BLaER1 treated with 17β-estradiol and CSF1 and Interleukin-3, amounts not matched to agents 10 nM and 100 nM (cell line): ENCODE results near the gene MAS1L.
"Not testable (repeated sequence)": the region's sequence is repeated elsewhere in the genome, so short reads cannot be mapped to it uniquely, and the experiment has no call there.

Experiments used
- H3K27ac ChIP-seq, 11 experiments: shearing (Covaris generic); formaldehyde crosslinking; 2 replicates each; pipeline ENCODE4 v1.8.1; 2022
- H3K27me3 ChIP-seq, 11 experiments: shearing (Covaris generic); formaldehyde crosslinking; 2 replicates each; pipeline ENCODE4 v1.8.1; 2022
- H3K36me3 ChIP-seq, 11 experiments: shearing (Covaris generic); formaldehyde crosslinking; 2 replicates each; pipeline ENCODE4 v1.8.1; 2022
- H3K4me1 ChIP-seq, 10 experiments: shearing (Covaris generic); formaldehyde crosslinking; 2 replicates each; pipeline ENCODE4 v1.8.1; 2022
- H3K4me2 ChIP-seq, 11 experiments: shearing (Covaris generic); formaldehyde crosslinking; 2 replicates each; pipeline ENCODE4 v1.8.1; 2022
- H3K4me3 ChIP-seq, 10 experiments: shearing (Covaris generic); formaldehyde crosslinking; 2 replicates each; pipeline ENCODE4 v1.8.1; 2022
- H3K9ac ChIP-seq, 11 experiments: shearing (Covaris generic); formaldehyde crosslinking; 2 replicates each; pipeline ENCODE4 v1.8.1; 2022
- H3K9me3 ChIP-seq, 11 experiments: shearing (Covaris generic); formaldehyde crosslinking; replicated peaks in 1 of 11; 2 replicates each; pipeline ENCODE4 v1.8.1; 2022
- H4K20me1 ChIP-seq, 11 experiments: shearing (Covaris generic); formaldehyde crosslinking; 2 replicates each; pipeline ENCODE4 v1.8.1; 2022
- Cebpa-rat ChIP-seq, 11 experiments: shearing (Covaris generic); IDR thresholded peaks; 2 replicates each; pipeline ENCODE4 v1.8.1; 2022

Gene MAS1L

DNA sequence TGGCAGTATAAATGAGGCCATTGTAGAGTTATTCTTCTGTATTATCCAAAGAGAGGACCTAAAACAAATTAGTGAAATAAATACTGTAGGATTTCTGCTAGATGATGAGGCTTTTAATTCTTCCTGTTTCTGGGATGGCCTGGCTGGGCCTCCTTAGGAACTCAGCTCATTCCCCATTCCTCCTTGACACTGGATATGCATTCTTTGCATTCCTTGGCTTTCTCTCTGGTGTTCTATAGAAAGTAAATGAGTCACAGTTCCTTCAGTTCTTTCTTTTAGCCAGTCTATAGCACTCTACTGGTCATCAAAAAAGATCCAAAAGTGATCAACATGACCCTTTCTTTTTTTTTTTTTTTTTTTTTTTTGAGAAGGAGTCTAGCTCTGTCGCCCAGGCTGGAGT lies 40.1 kb downstream of the MAS1L start:
- Histone ChIP-seq H3K9ac (no peak overlapping the region), H4K20me1 (no peaks in the 10 kb centered on the region), H3K4me2 (no peak overlapping the region), H3K4me1 (no peaks in the 10 kb centered on the region), H3K9me3 (peaks cover 9 to 20% (median 14%) of the 10 kb centered on the region in 11 experiments; a peak in 18 of 22 replicates), H3K4me3 (no peak overlapping the region), H3K27ac (no peak overlapping the region), H3K36me3 (no peaks in the 10 kb centered on the region), H3K27me3 (no peaks in the 10 kb centered on the region)
- no peak for TF ChIP-seq Cebpa-rat (IDR thresholded peaks at IDR 0.05)

DNA sequence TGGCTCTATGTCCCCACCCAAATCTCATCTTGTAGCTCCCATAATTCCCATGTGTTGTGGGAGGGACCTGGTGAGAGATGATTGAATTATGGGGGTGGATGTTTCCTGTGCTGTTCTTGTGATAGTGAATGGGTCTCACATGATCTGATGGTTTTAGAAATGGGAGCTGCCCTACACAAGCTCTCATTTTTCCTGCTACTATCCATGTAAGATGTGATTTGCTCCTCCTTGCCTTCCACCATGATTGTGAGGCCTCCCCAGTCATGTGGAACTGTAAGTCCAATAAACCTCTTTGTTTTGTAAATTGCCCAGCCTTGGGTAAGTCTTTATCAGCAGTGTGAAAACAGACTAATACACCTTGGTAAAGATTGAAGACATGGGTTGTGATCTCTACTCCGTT lies 43.7 kb downstream of the MAS1L start:
- H3K36me3 ChIP-seq, H3K4me2 ChIP-seq, H4K20me1 ChIP-seq, H3K27me3 ChIP-seq, H3K4me1 ChIP-seq, H3K27ac ChIP-seq, H3K9ac ChIP-seq, H3K4me3 ChIP-seq: not testable (repeated sequence)
- peaks cover 9 to 20% (median 14%) of the 10 kb centered on the region in 11 experiments; a peak in 18 of 22 replicates for H3K9me3 ChIP-seq

DNA sequence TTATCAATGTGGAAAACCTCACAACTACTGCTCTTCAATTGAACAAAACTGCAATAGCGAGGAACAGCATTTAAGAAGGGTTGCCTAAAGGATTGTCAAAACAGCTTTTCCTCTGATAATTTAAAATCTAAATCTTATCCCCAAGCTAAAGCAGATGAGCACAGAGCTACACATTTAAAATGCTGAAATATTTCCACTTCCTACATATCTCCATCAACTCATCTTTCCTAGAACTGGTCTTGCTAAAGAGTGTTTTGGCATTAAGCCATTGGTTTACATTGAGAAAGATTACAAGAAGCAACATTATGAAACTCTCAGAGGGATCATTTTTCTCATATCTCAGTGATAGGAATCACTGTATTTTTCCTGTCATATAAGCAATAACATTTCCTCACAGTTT lies 45.0 kb downstream of the MAS1L start:
- TF ChIP-seq Cebpa-rat (IDR thresholded peaks at IDR 0.05) = no peak
- Histone ChIP-seq H4K20me1 (no peaks in the 10 kb centered on the region), H3K9me3 (peaks cover 9 to 20% (median 14%) of the 10 kb centered on the region in 11 experiments; a peak in 18 of 22 replicates), H3K4me3 (no peak overlapping the region), H3K36me3 (no peaks in the 10 kb centered on the region), H3K4me1 (no peaks in the 10 kb centered on the region), H3K27me3 (no peaks in the 10 kb centered on the region), H3K9ac (no peak overlapping the region), H3K27ac (no peak overlapping the region), H3K4me2 (no peak overlapping the region)

DNA sequence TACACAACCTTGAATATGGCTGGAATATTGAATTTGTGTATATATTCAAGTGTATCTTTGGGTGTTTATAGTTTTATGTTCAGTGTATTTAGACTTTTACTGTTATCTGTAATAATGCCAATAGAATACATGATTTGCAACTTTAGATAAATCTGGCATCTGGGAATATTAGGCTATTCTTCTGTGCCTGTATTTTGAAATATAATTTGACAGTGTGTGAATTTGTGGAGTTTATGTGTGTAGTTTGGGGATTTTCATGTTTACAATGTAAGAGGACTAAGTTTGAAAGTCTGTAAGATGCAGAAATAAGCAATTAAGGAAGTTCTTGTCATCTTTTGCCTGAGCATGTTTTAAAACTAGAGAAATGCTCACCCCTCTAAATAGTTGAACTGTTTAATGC lies 48.8 kb downstream of the MAS1L start, which contains the start of gene OR10C1:
Gene OR10C1, plus strand, starts transcription at position 301 of the 400 bp plus-strand sequence. CDS start 710 bp downstream, outside the sequence.
- Histone ChIP-seq H3K4me1 (no peaks in the 10 kb centered on the region), H3K9ac (no peak within 1 kb of the TSS), H4K20me1 (no peaks in the 10 kb centered on the region), H3K36me3 (no peaks in the 10 kb centered on the region), H3K27me3 (no peaks in the 10 kb centered on the region), H3K4me2 (no peak within 1 kb of the TSS), H3K9me3 (peaks cover under 1 to 6% (median 4%) of the 10 kb centered on the region in 11 experiments; a peak in 16 of 22 replicates), H3K4me3 (no peak within 1 kb of the TSS), H3K27ac (no peak within 1 kb of the TSS)
- no peak for TF ChIP-seq Cebpa-rat (IDR thresholded peaks at IDR 0.05)

DNA sequence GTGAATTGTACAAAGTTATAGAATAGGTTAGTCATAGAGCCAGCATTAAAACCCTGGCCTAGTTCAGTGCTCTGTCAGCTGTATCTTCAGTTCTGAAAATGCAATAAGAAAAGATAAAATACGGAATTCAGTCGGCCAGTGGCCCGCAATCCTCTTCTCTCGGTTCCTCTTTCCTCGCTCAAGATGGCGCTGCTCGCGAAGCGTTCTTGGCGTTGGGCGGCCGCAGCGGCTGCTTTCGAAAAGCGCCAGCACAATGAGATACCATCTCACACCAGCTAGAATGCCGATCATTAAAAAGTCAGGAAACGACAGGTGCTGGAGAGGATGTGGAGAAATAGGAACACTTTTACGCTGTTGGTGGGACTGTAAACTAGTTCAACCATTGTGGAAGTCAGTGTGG lies 51.0 kb downstream of the MAS1L start:
- H4K20me1 ChIP-seq, H3K9ac ChIP-seq, H3K27ac ChIP-seq, H3K9me3 ChIP-seq, H3K4me3 ChIP-seq, H3K4me1 ChIP-seq, H3K4me2 ChIP-seq, H3K27me3 ChIP-seq, H3K36me3 ChIP-seq: not testable (repeated sequence)
